Liver (tissue), 9 donors: ENCODE measurements around the gene IL4. TPM values are rescaled to one million over a fixed set of nuclear protein-coding genes. Genes with fewer than 3 reads are reported as not detected.

Experiments used
- DNase-seq: peaks from one replicate; pipeline ENCODE4 v3.0.0-alpha.2; 2017; ENCODE audit warnings: low spot score
- H3K27ac ChIP-seq, 2 donors: one replicate each; pipeline ENCODE4 v1.7.0; 2013; ENCODE audit warnings: inconsistent platforms in 2 of 2, low read length in 2 of 2, control low read depth in 1 of 2, low read depth in 1 of 2, mild to moderate bottlenecking in 1 of 2
- H3K27me3 ChIP-seq, 4 donors: one replicate each; pipeline versions ENCODE4 v1.6.1 to v1.7.0; 2013; ENCODE audit warnings: low read length in 3 of 4, inconsistent platforms in 1 of 4, mild to moderate bottlenecking in 1 of 4, moderate library complexity in 1 of 4; ENCODE audit not compliant: control insufficient read depth in 4 of 4, insufficient read depth in 4 of 4
- H3K36me3 ChIP-seq, 4 donors: one replicate each; pipeline versions ENCODE4 v1.6.1 to v1.7.0; 2013; ENCODE audit warnings: low read length in 3 of 4, mild to moderate bottlenecking in 3 of 4, low read depth in 1 of 4, moderate library complexity in 1 of 4; ENCODE audit not compliant: control insufficient read depth in 4 of 4, insufficient read depth in 3 of 4
- H3K4me1 ChIP-seq, 4 donors: one replicate each; pipeline versions ENCODE4 v1.6.1 to v1.7.0; 2013; ENCODE audit warnings: low read length in 3 of 4, mild to moderate bottlenecking in 3 of 4, moderate library complexity in 1 of 4; ENCODE audit not compliant: control insufficient read depth in 4 of 4, insufficient read depth in 4 of 4
- H3K4me3 ChIP-seq, 3 donors: one replicate each; pipeline versions ENCODE4 v1.6.1 to v1.7.0; 2013; ENCODE audit warnings: low read length in 3 of 3, control low read depth in 1 of 3, low read depth in 1 of 3, mild to moderate bottlenecking in 1 of 3
- H3K9ac ChIP-seq, 2 donors: one replicate each; pipeline ENCODE4 v1.7.0; 2013; ENCODE audit warnings: low read length in 2 of 2, mild to moderate bottlenecking in 2 of 2, moderate library complexity in 2 of 2, control low read depth in 1 of 2, low read depth in 1 of 2
- H3K9me3 ChIP-seq, 4 donors: one replicate each; pipeline versions ENCODE4 v1.6.1 to v1.7.0; 2013; ENCODE audit warnings: low read length in 3 of 4; ENCODE audit not compliant: control insufficient read depth in 4 of 4
- EGR1 ChIP-seq, 2 donors: IDR thresholded peaks; 2 replicates each; pipeline ENCODE4 v1.6.1; 2016 to 2018; ENCODE audit warnings: antibody characterized with exemption in 2 of 2, low read depth in 2 of 2
- FOXA1 ChIP-seq: IDR thresholded peaks from 2 replicates; pipeline ENCODE4 v1.6.1; 2016; ENCODE audit warnings: antibody characterized with exemption
- FOXA2 ChIP-seq: IDR thresholded peaks from 2 replicates; pipeline ENCODE4 v1.6.1; 2016; ENCODE audit warnings: antibody characterized with exemption
- GABPA ChIP-seq, 2 donors: IDR thresholded peaks in 1 of 2; conservative IDR thresholded peaks in 1 of 2; 2 replicates each; pipeline ENCODE4 v1.6.1; 2016; ENCODE audit warnings: antibody characterized with exemption in 2 of 2, mild to moderate bottlenecking in 1 of 2, moderate library complexity in 1 of 2
- HNF4A ChIP-seq, 2 donors: conservative IDR thresholded peaks; 2 replicates each; pipeline ENCODE4 v1.6.1; 2016; ENCODE audit warnings: antibody characterized with exemption in 2 of 2, mild to moderate bottlenecking in 2 of 2
- HNF4G ChIP-seq: IDR thresholded peaks from 2 replicates; pipeline ENCODE4 v1.6.1; 2016; ENCODE audit warnings: antibody characterized with exemption
- JUND ChIP-seq, 2 donors: IDR thresholded peaks; 2 replicates each; pipeline ENCODE4 v1.6.1; 2016; ENCODE audit warnings: antibody characterized with exemption in 2 of 2
- NR2F2 ChIP-seq: IDR thresholded peaks from 2 replicates; pipeline ENCODE4 v1.6.1; 2016; ENCODE audit warnings: antibody characterized with exemption
- RAD21 ChIP-seq, 2 donors: IDR thresholded peaks; 2 replicates each; pipeline ENCODE4 v1.6.1; 2016; ENCODE audit warnings: antibody characterized with exemption in 2 of 2, mild to moderate bottlenecking in 2 of 2
- RXRA ChIP-seq, 2 donors: IDR thresholded peaks; 2 replicates each; pipeline ENCODE4 v1.6.1; 2017 to 2018; ENCODE audit warnings: antibody characterized with exemption in 2 of 2, mild to moderate bottlenecking in 1 of 2
- SP1 ChIP-seq: IDR thresholded peaks from 2 replicates; pipeline ENCODE4 v1.6.1; 2018; ENCODE audit warnings: antibody characterized with exemption, mild to moderate bottlenecking
- TAF1 ChIP-seq: conservative IDR thresholded peaks from 2 replicates; pipeline ENCODE4 v1.6.1; 2016; ENCODE audit warnings: antibody characterized with exemption, mild to moderate bottlenecking
- YY1 ChIP-seq: IDR thresholded peaks from 2 replicates; pipeline ENCODE4 v1.6.1; 2016; ENCODE audit warnings: antibody characterized with exemption, mild to moderate bottlenecking
- WGBS: extraction: QIAGEN DNeasy Blood & Tissue Kit; methylation state at CpG from one replicate; pipeline ENCODE4 v1.1.7; 2013; 5-methylcytosine and 5-hydroxymethylcytosine counted together
- polyA plus RNA-seq, 2 donors: library from polyadenylated mRNA; stranded (reverse) in 1 of 2; unstranded in 1 of 2; fragments of 200-250 nt in 1 of 2; fragments of >200 nt in 1 of 2; fragmentation: Nextera tagmentation in 1 of 2; extraction: Ambion mirVana in 1 of 2; gene quantifications; one replicate each; pipeline versions ENCODE4 v1.2.1 to v1.2.3, GENCODE V29; 2013 to 2015
- total RNA-seq, 2 donors: library from RNA; depleted of rRNA; stranded (reverse); fragments of >200 nt; gene quantifications; one replicate each; pipeline ENCODE4 v1.2.3, GENCODE V29; 2014
- TF ChIP-seq, protein P1 (sequence below): IDR thresholded peaks from 2 replicates; pipeline ENCODE4 v1.6.1; 2016; ENCODE audit warnings: antibody characterized with exemption, mild to moderate bottlenecking
- TF ChIP-seq, protein P2 (sequence below): fragments of 150-350 bp; IDR thresholded peaks from 2 replicates; pipeline ENCODE4 v1.5.1; 2017; ENCODE audit warnings: improper control_type of control experiment, low read depth, low read length; ENCODE audit not compliant: missing input control
- TF ChIP-seq, protein P3 (sequence below): IDR thresholded peaks from 2 replicates; pipeline ENCODE4 v1.6.1; 2016; ENCODE audit warnings: antibody characterized with exemption
- TF ChIP-seq, protein P4 (sequence below): IDR thresholded peaks from 2 replicates; pipeline ENCODE4 v1.6.1; 2016; ENCODE audit warnings: antibody characterized with exemption
- donor health status: healthy.
- donor health status: healthy.
- donor health status: healthy.
- donor health status: healthy.
- donor health status: healthy.

IL4 gene
- total and polyA plus RNA-seq, 4 donors, result not detected

DNA sequence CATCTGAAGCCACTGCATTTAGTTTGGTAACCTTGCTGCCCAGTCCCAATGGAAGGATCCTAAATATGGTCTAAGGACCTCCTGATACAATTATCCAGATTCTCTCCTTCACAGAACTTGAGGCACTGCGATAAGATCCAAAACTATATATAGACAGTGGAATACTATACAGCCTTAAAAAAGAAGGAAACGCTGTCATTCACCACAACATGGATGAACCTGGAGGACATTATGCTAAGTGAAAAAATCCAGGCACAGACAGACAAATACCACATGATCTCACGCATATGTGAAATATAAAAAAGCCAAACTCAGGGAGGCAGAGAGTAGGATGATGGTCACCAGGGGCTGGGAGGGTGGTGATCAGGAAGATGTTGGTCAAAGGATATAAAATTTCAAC lies 2.8 kb upstream of the IL4 start:
- TF ChIP-seq HNF4A (conservative IDR thresholded peaks at IDR 0.05), result no peak
- no peak for TF ChIP-seq TAF1
- no peak for TF ChIP-seq EGR1 (IDR thresholded peaks at IDR 0.05; ENCODE audit: low read depth in 2 of 2)
- TF ChIP-seq SP1, result no peak
- TF ChIP-seq NR2F2, result no peak
- TF ChIP-seq FOXA2, result no peak
- no peak for TF ChIP-seq YY1
- TF ChIP-seq, protein P1, sequence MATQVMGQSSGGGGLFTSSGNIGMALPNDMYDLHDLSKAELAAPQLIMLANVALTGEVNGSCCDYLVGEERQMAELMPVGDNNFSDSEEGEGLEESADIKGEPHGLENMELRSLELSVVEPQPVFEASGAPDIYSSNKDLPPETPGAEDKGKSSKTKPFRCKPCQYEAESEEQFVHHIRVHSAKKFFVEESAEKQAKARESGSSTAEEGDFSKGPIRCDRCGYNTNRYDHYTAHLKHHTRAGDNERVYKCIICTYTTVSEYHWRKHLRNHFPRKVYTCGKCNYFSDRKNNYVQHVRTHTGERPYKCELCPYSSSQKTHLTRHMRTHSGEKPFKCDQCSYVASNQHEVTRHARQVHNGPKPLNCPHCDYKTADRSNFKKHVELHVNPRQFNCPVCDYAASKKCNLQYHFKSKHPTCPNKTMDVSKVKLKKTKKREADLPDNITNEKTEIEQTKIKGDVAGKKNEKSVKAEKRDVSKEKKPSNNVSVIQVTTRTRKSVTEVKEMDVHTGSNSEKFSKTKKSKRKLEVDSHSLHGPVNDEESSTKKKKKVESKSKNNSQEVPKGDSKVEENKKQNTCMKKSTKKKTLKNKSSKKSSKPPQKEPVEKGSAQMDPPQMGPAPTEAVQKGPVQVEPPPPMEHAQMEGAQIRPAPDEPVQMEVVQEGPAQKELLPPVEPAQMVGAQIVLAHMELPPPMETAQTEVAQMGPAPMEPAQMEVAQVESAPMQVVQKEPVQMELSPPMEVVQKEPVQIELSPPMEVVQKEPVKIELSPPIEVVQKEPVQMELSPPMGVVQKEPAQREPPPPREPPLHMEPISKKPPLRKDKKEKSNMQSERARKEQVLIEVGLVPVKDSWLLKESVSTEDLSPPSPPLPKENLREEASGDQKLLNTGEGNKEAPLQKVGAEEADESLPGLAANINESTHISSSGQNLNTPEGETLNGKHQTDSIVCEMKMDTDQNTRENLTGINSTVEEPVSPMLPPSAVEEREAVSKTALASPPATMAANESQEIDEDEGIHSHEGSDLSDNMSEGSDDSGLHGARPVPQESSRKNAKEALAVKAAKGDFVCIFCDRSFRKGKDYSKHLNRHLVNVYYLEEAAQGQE, result no peak
- no peak for TF ChIP-seq RXRA (IDR thresholded peaks at IDR 0.05)
- no peak for TF ChIP-seq JUND (IDR thresholded peaks at IDR 0.05)
- TF ChIP-seq, protein P2, sequence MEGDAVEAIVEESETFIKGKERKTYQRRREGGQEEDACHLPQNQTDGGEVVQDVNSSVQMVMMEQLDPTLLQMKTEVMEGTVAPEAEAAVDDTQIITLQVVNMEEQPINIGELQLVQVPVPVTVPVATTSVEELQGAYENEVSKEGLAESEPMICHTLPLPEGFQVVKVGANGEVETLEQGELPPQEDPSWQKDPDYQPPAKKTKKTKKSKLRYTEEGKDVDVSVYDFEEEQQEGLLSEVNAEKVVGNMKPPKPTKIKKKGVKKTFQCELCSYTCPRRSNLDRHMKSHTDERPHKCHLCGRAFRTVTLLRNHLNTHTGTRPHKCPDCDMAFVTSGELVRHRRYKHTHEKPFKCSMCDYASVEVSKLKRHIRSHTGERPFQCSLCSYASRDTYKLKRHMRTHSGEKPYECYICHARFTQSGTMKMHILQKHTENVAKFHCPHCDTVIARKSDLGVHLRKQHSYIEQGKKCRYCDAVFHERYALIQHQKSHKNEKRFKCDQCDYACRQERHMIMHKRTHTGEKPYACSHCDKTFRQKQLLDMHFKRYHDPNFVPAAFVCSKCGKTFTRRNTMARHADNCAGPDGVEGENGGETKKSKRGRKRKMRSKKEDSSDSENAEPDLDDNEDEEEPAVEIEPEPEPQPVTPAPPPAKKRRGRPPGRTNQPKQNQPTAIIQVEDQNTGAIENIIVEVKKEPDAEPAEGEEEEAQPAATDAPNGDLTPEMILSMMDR, result no peak
- TF ChIP-seq HNF4G, result no peak
- TF ChIP-seq, protein P3, sequence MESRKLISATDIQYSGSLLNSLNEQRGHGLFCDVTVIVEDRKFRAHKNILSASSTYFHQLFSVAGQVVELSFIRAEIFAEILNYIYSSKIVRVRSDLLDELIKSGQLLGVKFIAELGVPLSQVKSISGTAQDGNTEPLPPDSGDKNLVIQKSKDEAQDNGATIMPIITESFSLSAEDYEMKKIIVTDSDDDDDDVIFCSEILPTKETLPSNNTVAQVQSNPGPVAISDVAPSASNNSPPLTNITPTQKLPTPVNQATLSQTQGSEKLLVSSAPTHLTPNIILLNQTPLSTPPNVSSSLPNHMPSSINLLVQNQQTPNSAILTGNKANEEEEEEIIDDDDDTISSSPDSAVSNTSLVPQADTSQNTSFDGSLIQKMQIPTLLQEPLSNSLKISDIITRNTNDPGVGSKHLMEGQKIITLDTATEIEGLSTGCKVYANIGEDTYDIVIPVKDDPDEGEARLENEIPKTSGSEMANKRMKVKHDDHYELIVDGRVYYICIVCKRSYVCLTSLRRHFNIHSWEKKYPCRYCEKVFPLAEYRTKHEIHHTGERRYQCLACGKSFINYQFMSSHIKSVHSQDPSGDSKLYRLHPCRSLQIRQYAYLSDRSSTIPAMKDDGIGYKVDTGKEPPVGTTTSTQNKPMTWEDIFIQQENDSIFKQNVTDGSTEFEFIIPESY, result no peak
- no peak for TF ChIP-seq FOXA1
- TF ChIP-seq, protein P4, sequence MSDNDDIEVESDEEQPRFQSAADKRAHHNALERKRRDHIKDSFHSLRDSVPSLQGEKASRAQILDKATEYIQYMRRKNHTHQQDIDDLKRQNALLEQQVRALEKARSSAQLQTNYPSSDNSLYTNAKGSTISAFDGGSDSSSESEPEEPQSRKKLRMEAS, result no peak
- no peaks in the 10 kb centered on the region for H3K4me1 ChIP-seq
- H3K27ac ChIP-seq, result no peak overlapping the region
- DNase-seq, result no peak
- no peaks in the 10 kb centered on the region for H3K27me3 ChIP-seq
- no peaks in the 10 kb centered on the region for H3K9me3 ChIP-seq
- H3K9ac ChIP-seq, result no peak overlapping the region
- H3K4me3 ChIP-seq, result no peak overlapping the region
- no peaks in the 10 kb centered on the region for H3K36me3 ChIP-seq
- 98% methylated on average over 3 of the region's 3 CpGs for WGBS

DNA sequence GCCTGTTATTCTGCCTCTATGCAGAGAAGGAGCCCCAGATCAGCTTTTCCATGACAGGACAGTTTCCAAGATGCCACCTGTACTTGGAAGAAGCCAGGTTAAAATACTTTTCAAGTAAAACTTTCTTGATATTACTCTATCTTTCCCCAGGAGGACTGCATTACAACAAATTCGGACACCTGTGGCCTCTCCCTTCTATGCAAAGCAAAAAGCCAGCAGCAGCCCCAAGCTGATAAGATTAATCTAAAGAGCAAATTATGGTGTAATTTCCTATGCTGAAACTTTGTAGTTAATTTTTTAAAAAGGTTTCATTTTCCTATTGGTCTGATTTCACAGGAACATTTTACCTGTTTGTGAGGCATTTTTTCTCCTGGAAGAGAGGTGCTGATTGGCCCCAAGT lies 301 bp upstream of the IL4 start:
- no peak for DNase-seq
- H3K9me3 ChIP-seq, result no peaks in the 10 kb centered on the region
- H3K4me1 ChIP-seq, result no peaks in the 10 kb centered on the region
- H3K27me3 ChIP-seq, result no peaks in the 10 kb centered on the region
- H3K9ac ChIP-seq, result no peak overlapping the region
- no peak overlapping the region for H3K4me3 ChIP-seq
- no peaks in the 10 kb centered on the region for H3K36me3 ChIP-seq
- no peak overlapping the region for H3K27ac ChIP-seq
- WGBS, result 97% methylated on average over 1 of the region's 1 CpG
- TF ChIP-seq HNF4A (conservative IDR thresholded peaks at IDR 0.05) (no peak), YY1 (no peak), TAF1 (no peak), JUND (IDR thresholded peaks at IDR 0.05) (no peak), RXRA (IDR thresholded peaks at IDR 0.05) (no peak), RAD21 (IDR thresholded peaks at IDR 0.05) (no peak), GABPA (IDR thresholded peaks at IDR 0.05 in 1 of 2, conservative IDR thresholded peaks at IDR 0.05 in 1 of 2) (no peak), HNF4G (no peak), FOXA2 (no peak)
- TF ChIP-seq, protein P1, result no peak
- TF ChIP-seq, protein P4, result no peak
- TF ChIP-seq, protein P2, result no peak
